HEK293T (cell line): ENCODE results near the gene CHCT1.

Experiments used
- ARNT ChIP-seq: fragments of 450-650 bp; IDR thresholded peaks from 2 replicates; pipeline ENCODE4 v1.6.1; 2017; ENCODE audit warnings: mild to moderate bottlenecking
- BHLHE40 ChIP-seq: fragments of 450-650 bp; IDR thresholded peaks from 2 replicates; pipeline ENCODE4 v1.6.1; 2016; ENCODE audit warnings: mild to moderate bottlenecking, moderate library complexity, borderline replicate concordance
- CTBP1 ChIP-seq: fragments of 450-650 bp; IDR thresholded peaks from 2 replicates; pipeline ENCODE4 v1.6.1; 2016; ENCODE audit warnings: borderline replicate concordance
- ELF4 ChIP-seq: fragments of 450-650 bp; IDR thresholded peaks from 2 replicates; pipeline ENCODE4 v1.6.1; 2017; ENCODE audit warnings: antibody characterized with exemption
- FOXK2 ChIP-seq: fragments of 450-650 bp; IDR thresholded peaks from 2 replicates; pipeline ENCODE4 v1.6.1; 2016; ENCODE audit warnings: mild to moderate bottlenecking
- FOXM1 ChIP-seq: fragments of 450-650 bp; IDR thresholded peaks from 2 replicates; pipeline ENCODE4 v1.6.1; 2017; ENCODE audit warnings: mild to moderate bottlenecking, borderline replicate concordance
- L3MBTL2 ChIP-seq: fragments of 450-650 bp; conservative IDR thresholded peaks from 2 replicates; pipeline ENCODE4 v1.6.1; 2016; ENCODE audit warnings: mild to moderate bottlenecking
- LEF1 ChIP-seq: fragments of 450-650 bp; IDR thresholded peaks from 2 replicates; pipeline ENCODE4 v1.6.1; 2017; ENCODE audit warnings: mild to moderate bottlenecking, borderline replicate concordance
- NFRKB ChIP-seq: fragments of 450-650 bp; IDR thresholded peaks from 2 replicates; pipeline ENCODE4 v1.6.1; 2016; ENCODE audit warnings: mild to moderate bottlenecking, moderate library complexity
- SP1 ChIP-seq: fragments of 450-650 bp; IDR thresholded peaks from 2 replicates; pipeline ENCODE4 v1.6.1; 2017
- SUZ12 ChIP-seq: fragments of 450-650 bp; IDR thresholded peaks from 2 replicates; pipeline ENCODE4 v1.6.1; 2016; ENCODE audit warnings: mild to moderate bottlenecking

DNA sequence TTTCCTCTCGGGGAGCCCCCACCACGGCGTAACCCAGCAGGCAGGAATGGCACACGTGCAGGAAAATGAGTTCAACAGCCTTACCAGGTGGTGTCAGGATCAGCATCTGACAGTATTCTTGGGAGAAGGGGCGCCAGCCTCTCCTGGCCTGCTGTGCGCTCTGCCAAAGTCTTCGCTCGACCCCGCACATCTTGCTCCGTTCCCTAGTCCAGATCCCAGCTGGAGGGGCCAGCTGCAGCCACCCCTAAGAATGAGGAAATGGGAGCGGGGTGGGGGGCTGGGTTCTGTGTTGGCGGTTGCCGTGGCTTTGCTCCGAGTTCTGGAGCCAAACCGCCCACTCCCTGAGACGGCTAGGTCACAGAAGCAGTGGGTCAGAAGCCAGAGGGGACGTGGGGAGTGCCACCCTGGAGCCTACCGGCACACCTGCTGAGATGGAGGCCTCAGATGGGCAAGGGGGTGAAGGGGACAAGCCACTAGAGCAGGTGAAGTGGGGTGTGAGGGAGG, at the start of gene CHCT1:
- TF ChIP-seq NFRKB (no peak), FOXK2 (no peak), BHLHE40 (no peak), CTBP1 (no peak), LEF1 (no peak), SP1 (no peak), FOXM1 (no peak), L3MBTL2 (no peak), ELF4 (no peak), SUZ12 (no peak), ARNT (no peak)
